GM19324 (cell line): ENCODE data around the gene UBR3.
"Not testable (repeated sequence)": the region's sequence is repeated elsewhere in the genome, so short reads cannot be mapped to it uniquely, and the experiment has no call there.

Experiments used
- ATAC-seq: cut with Tn5 transposase; IDR thresholded peaks from one replicate; pipeline ENCODE4 v1.9.1; 2021; ENCODE audit warnings: mild to moderate bottlenecking, moderate library complexity; ENCODE audit not compliant: unreplicated experiment, low FRiP score

UBR3 gene

GRCh38 chr2:169820101-169820500, 7.2 kb upstream of the UBR3 start:
- not testable (repeated sequence) for ATAC-seq

- ATAC-seq = no peak
These were observed 5.2 kb upstream of the UBR3 start for GRCh38 chr2:169822036-169822435.

DNA sequence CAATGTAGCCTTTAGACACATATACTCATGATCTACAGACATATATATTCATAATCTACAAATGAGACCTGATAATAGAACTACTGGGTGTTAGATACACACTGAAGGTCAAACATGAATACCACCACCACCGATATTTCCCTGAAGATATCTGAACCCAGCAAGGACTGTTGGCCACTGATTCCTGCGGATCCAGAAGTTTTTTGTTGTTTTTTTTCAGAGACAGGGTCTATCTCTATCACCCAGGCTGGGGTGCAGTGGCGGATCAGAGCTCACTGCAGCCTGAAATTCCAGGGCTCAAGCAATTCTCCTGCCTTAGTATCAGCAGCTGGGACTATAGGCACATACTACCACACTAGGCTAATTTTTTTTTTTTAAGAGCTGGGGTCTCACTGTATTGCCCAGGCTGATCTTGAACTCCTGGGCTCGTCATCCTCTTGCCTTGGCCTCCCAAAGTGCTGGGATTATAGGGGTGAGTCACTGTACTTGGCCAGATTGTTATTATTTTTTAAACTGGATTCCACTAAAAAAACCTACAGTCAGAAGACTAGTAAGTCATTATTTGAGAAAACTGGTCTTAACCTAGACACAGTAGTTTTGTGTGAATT, 4.4 kb upstream of the UBR3 start:
- no peak for ATAC-seq

- no peak for ATAC-seq
These were observed 3.3 kb upstream of the UBR3 start for GRCh38 chr2:169823996-169824372.

DNA sequence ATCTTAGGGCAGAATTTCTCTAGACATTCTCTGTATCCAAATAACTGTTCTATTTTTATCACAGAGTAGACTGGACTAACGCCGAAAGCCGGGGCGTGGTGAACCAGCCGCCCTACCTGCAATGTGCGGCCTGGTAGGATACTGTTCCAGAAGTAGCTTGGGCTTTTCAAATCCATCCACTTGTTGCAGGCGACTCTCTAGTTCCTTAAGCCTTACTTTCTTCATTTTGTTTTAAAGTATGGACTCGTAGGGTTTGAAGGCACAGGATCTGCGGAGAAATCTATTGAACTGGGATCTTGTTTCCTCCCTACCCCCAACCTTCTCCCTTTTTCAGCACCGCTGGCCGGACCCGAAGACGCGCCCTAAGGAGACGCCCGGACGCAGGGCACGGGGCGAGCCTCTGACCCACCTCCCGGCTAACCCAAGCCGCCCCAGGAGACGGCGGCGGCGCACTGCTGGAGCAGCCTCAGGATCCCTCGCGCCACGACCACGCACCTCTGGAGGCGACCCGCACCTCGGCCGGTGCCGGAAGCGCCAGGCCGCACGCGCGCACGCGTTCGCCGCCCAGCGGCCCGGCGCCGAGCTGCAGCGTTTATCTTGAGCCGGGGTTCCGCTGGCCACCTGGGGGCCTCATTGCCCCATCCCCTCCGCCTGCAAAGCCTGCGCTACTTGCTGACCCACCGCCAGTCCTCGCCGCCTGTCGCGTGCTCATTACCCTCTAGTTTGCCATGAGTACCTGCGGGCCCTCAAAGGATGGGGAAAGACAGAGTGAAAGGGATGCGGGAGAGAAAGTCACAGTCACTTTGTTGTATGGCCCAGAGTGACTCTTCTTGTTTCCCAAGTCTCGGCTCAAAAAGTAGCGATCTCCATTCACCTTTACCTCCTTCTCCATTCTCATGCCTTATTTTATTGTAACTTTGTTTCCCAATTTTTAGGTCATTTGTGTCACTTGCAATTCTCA, 2.6 kb upstream of the UBR3 start, which contains the start of gene METTL5:
Gene METTL5, minus strand, starts transcription at position 533 of the 961 bp plus-strand sequence. Its CDS starts 308 bp downstream, at position 225.
- peak; percentile 64 for ATAC-seq

DNA sequence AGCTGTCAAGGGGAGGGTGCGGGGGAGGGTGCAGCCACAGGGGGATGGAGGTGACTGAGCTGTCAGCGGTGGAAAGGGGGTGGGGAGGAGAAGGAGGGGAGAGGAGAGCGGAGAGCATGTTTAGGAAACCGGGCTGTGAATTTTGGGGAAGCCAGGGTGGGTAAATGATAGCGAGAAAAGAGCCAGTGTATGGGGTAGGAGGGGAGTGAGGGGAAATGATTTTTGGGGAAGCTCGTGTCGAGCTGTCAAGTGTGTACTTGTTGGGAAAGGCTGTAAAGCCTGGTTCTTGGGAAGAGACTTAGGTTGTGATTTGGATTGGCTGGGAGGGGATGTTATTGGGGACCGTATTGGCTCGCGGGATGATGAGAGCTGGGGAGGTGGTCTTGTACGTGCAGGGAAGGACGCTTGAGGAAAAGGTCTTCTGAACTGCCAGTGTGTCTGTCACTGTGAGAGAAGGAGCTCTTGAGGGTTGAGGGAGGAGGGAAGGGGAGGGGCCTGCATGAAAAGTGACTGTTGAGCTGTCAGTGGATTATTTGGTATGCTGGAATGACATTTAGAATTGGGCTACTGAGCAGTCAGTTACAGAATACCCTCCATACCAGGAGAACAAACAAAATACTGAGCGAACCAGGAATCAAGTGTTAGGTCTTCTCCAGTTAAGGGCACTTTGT, 1.0 kb downstream of the UBR3 start:
- no peak for ATAC-seq

DNA sequence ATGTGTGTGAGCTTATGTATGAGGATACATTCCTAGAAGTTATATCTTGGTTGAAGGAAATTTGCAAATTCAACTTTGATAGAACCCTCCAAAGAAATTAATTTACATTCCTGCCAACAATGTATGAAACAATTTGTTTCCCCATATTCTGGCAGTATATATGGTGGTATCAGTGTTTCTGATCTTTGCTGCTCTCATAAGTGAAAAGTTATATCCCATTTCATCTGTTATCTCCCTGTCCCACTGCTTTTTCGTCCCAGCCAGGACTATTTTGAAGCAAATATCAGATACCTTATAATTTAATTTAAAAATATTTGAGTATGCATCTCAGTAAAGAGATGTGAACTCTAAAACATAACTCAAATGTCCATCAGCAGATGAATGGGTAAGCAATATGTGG, 7.1 kb downstream of the UBR3 start:
- no peak for ATAC-seq

DNA sequence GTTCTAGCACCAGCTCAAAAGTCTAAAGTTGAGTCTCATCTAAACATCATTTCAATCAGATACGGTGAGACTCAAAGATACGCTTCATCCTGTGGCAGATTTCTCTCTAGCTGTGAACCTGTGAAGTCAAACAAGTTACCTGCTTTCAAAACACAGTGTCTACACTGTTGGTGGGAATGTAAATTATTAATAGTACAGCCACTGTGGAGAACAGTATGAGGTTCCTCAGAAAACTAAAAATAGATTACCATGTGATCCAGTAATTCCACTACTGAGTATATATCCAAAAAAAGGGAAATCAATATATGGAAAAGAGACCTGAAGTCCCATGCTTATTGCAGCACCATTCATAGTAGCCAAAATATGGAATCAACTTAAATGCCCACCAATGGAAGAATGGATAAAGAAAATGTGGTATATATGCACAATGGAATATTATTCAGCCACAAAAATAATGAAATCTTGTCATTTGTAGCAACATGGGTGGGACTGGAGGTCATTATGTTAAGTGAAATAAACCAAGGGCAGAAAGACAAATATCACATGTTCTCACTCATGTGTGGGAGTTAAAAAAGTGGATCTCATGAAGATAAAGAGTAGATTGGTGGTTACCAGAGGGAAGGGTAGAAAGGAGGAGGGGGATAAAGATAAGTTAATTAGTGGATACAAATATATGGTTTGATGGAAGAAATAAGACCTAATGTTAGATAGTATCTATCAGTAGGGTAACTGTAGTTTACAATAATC, 11.7 kb downstream of the UBR3 start:
- no peak for ATAC-seq

DNA sequence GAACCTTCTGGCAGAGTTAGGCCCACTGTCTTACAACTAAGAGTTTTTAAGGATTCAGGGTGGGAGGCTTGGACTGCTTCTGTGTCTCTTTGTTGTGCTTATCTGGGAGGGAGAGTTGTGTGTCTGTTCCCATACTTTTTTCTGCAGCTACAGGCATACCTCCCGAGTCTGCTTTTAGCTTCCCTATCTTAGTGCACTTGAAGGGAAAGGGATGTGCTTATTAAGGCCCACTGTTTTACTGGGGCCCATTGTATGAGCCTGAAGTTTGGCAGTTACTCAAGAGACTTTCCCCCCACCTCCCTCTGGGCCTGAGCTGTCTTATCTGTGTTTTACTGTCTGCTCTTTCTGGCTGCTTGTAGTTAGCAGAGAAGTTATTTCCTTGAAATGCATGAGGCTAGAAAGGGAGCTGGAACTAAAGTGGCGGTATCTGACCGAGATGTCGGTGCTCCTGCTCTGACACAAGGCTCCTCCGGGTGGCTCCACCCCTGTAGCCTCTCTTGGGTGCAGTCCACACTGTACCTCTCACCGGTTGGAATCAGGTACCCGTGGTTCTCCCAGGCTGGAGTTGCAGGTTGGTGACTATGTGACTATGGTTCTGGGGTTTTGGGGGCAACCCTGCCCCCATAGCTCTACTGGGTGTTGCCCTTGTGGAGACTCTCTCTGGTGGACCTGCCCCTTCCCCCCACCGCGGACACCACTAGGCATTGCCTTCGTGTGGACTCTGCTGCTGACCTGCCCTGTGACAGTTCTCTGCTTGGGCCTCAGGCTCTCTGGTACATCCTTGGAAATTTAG, 12.9 kb downstream of the UBR3 start:
- no peak for ATAC-seq

GRCh38 chr2:169840747-169841142, 13.5 kb downstream of the UBR3 start:
- no peak for ATAC-seq

DNA sequence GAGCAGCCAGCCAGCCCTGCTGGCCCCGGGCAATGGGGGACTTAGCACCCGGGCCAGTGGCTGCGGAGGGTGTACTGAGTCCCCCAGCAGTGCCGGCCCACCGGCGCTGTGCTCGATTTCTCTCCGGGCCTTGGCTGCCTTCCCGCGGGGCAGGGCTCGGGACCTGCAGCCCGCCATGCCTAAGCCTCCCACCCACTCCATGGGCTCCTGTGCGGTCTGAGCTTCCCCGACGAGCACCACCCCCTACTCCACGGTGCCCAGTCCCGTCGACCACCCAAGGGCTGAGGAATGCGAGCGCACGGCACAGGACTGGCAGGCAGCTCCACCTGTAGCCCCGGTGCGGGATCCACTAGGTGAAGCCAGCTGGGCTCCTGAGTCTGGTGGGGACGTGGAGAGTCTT, 14.4 kb downstream of the UBR3 start:
- ATAC-seq = not testable (repeated sequence)

DNA sequence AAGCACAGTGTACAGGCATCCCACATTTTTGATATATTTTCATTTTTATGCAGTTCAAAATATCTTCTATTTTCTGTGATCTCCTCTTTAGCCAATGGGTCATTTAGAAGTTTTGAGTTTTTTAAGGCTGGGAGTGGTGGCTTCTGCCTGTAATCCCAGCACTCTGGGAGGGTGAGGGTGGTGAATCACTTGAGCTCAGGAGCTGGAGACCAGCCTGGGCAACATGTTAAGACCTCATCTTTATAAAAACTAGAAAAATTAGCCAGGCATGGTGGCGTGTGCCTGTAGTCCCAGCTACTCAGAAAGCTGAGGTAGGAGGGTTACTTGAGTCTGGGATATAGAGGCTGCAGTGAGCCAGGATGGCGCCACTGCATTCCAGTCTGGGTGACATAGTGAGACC, 17.8 kb downstream of the UBR3 start:
- no peak for ATAC-seq

- not testable (repeated sequence) for ATAC-seq
These were observed 21.9 kb downstream of the UBR3 start for GRCh38 chr2:169848959-169849693.

DNA sequence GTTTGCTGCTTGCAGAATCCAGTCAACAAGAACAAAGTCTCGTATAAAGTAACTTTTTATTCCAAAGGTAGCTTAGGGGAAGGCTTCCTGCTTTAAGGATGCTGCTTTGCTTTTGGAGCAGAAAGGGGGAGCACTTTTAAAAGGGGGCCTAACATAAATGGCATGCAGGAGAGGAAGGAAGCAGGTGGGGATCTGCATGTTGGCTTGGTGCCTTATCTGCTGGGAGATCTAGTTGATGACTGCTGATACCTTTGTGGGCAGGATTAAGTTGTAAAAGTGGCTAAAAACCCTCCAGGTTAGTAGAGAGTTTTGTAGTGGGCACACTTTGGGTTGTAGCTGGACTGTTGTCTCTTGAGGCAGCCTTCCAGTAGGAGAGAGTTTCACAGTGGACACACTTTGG, 22.5 kb downstream of the UBR3 start:
- ATAC-seq = no peak

GRCh38 chr2:169853041-169853668, 25.9 kb downstream of the UBR3 start:
- ATAC-seq = no peak

DNA sequence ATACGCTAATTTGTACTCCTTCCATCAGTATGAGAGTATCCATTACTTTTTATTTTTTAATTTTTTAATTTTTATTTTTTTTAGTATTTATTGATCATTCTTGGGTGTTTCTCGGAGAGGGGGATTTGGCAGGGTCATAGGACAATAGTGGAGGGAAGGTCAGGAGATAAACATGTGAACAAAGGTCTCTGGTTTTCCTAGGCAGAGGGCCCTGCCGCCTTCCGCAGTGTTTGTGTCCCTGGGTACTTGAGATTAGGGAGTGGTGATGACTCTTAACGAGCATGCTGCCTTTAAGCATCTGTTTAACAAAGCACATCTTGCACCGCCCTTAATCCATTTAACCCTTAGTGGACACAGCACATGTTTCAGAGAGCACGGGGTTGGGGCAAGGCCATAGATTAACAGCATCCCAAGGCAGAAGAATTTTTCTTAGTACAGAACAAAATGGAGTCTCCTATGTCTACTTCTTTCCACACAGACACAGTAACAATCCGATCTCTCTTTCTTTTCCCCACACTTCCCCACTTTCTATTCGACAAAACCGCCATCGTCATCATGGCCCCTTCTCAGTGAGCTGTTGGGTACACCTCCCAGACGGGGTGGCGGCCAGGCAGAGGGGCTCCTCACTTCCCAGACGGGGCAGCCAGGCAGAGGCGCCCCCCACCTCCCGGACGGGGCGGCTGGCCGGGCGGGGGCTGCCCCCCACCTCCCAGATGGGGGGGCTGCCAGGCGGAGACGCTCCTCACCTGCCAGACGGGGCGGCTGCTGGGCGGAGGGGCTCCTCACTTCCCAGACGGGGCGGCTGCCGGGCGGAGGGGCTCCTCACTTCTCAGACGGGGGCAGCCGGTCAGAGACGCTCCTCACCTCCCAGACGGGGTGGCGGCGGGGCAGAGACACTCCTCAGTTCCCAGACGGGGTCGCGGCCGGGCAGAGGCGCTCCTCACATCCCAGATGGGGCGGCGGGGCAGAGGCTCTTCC, 28.3 kb downstream of the UBR3 start:
- ATAC-seq = not testable (repeated sequence)

- ATAC-seq = no peak
These were observed 32.2 kb downstream of the UBR3 start for GRCh38 chr2:169859423-169859822.
